A673 (cell line): ENCODE measurements around the gene MXRA7. TPM values are rescaled to one million over a fixed set of nuclear protein-coding genes. Genes with fewer than 3 reads are reported as not detected.

ENCODE experiments used
- BruUV-seq: library from RNA; stranded (reverse); fragments of 400-500 nt; replicated peaks from 2 replicates; lab custom pipeline; 2021; lab: Mats Ljungman, UMichigan
- CTCF ChIA-PET: fragments of 300-600 bp; sonication (Branson Sonifier 250); formaldehyde crosslinking; loops from one replicate; lab custom pipeline; 2022; ENCODE audit warnings: antibody characterized with exemption; lab: Charles Lee
- POLR2A ChIA-PET: fragments of 300-600 bp; sonication (Branson Sonifier 250); formaldehyde crosslinking; loops from one replicate; lab custom pipeline; 2022; ENCODE audit warnings: antibody characterized with exemption; ENCODE audit not compliant: low non-redundant PET; lab: Charles Lee
- DNase-seq: peaks from one replicate; pipeline ENCODE4 v3.0.0-alpha.2; 2015; ENCODE audit warnings: low spot score
- H3K27ac ChIP-seq: fragments of 200-600 bp; sonication (generic); 2 replicates; pipeline ENCODE4 v1.5.1; 2016; ENCODE audit warnings: mixed run types, low read depth, mild to moderate bottlenecking, mixed read lengths, antibody characterized with exemption, low read length; ENCODE audit not compliant: poor library complexity, severe bottlenecking
- H3K27me3 ChIP-seq: fragments of 200-600 bp; sonication (generic); replicated peaks from 2 replicates; pipeline ENCODE4 v1.6.1; 2017; ENCODE audit warnings: mixed run types, low read depth, mild to moderate bottlenecking, mixed read lengths, antibody characterized with exemption, low read length; ENCODE audit not compliant: insufficient read depth, poor library complexity
- H3K36me3 ChIP-seq: fragments of 200-600 bp; sonication (generic); 2 replicates; pipeline ENCODE4 v1.6.1; 2016; ENCODE audit warnings: mixed run types, mild to moderate bottlenecking, mixed read lengths, antibody characterized with exemption, low read length; ENCODE audit not compliant: insufficient read depth, poor library complexity, severe bottlenecking
- H3K4me1 ChIP-seq: fragments of 200-600 bp; sonication (generic); 2 replicates; pipeline ENCODE4 v1.6.1; 2017; ENCODE audit warnings: mixed run types, mild to moderate bottlenecking, mixed read lengths, antibody characterized with exemption, low read length; ENCODE audit not compliant: insufficient read depth, poor library complexity, severe bottlenecking
- H3K4me3 ChIP-seq: fragments of 200-600 bp; sonication (generic); 2 replicates; pipeline ENCODE4 v1.5.1; 2016; ENCODE audit warnings: low read depth, mixed run types, mild to moderate bottlenecking, mixed read lengths, low read length; ENCODE audit not compliant: poor library complexity, severe bottlenecking
- H3K9me3 ChIP-seq: fragments of 200-600 bp; sonication (generic); 2 replicates; pipeline ENCODE4 v1.6.1; 2016; ENCODE audit warnings: mixed run types, low read depth, mild to moderate bottlenecking, mixed read lengths, antibody characterized with exemption, low read length; ENCODE audit not compliant: poor library complexity, severe bottlenecking
- EZH2 ChIP-seq: fragments of 200-600 bp; sonication (generic); IDR thresholded peaks from 2 replicates; pipeline ENCODE4 v1.6.1; 2017; ENCODE audit warnings: borderline replicate concordance, low read depth, mild to moderate bottlenecking, mixed read lengths, antibody characterized with exemption, low read length; ENCODE audit not compliant: poor library complexity, severe bottlenecking
- intact Hi-C: fragments of 100-400 bp; cut with micrococcal nuclease; formaldehyde crosslinking; loops from one replicate; pipeline ENCODE4 v1.10.0; 2022; ENCODE audit not compliant: unreplicated experiment
- total RNA-seq: library from RNA; stranded (reverse); gene quantifications from 2 replicates; pipeline ENCODE4 v1.2.3, GENCODE V29; 2021
- TF ChIP-seq, protein P1 (sequence below): fragments of 300-800, 200-600 bp; sonication (generic); conservative IDR thresholded peaks from 2 replicates; pipeline ENCODE4 v1.5.1; 2017; ENCODE audit warnings: low read depth, mild to moderate bottlenecking, antibody characterized with exemption, low read length, moderate library complexity, mixed read lengths

MXRA7 gene
- total RNA-seq, 1 experiment from 2014 or later: 61.5 TPM

DNA sequence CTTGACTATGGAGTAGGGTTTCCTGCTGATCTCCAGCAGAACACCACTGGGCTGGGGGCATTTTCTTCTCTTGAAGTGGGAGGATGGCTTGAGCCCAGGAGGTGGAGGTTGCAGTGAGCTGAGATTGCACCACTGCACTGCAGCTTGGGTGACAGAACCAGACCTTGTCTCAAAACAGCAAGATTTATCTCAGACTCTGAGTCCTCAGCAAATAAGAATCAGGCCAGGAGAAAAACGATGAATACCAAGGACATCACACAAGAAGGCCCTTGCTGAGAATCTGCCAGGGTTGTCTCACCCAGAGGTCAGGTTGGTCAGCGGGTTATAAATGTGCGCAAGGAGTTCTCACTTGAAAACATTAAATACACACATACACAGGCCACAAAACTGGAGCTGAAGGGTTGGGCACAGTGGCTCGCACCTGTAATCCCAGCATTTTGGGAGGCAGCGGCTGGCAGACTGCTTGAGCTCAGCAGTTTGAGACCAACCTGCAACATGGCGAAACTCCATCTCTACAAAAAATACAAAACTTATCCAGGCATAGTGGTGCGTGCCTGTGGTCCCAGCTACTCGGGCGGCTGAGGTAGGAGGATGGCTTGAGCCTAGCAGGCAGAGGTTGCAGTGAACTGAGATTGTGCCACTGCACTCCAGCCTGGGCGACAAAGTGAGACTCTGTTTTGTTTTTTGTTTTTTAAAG lies 7.7 kb downstream of the MXRA7 start:
- ChIA-PET CTCF (interaction anchor here (0.6 kb wide), 1 partner anchor 125 kb away, joined by 11 read pairs; no protein-coding TSS in a partner anchor), POLR2A (no interaction called here)
- no peak for DNase-seq
- Histone ChIP-seq H3K27ac (no peak overlapping the region), H3K4me1 (peaks cover 6% of the 10 kb centered on the region), H3K4me3 (no peak overlapping the region), H3K27me3 (no peaks in the 10 kb centered on the region), H3K36me3 (no peaks in the 10 kb centered on the region), H3K9me3 (no peaks in the 10 kb centered on the region)
- BruUV-seq: no TSS peak
- intact Hi-C loops: no loop called here
- TF ChIP-seq, protein P1, sequence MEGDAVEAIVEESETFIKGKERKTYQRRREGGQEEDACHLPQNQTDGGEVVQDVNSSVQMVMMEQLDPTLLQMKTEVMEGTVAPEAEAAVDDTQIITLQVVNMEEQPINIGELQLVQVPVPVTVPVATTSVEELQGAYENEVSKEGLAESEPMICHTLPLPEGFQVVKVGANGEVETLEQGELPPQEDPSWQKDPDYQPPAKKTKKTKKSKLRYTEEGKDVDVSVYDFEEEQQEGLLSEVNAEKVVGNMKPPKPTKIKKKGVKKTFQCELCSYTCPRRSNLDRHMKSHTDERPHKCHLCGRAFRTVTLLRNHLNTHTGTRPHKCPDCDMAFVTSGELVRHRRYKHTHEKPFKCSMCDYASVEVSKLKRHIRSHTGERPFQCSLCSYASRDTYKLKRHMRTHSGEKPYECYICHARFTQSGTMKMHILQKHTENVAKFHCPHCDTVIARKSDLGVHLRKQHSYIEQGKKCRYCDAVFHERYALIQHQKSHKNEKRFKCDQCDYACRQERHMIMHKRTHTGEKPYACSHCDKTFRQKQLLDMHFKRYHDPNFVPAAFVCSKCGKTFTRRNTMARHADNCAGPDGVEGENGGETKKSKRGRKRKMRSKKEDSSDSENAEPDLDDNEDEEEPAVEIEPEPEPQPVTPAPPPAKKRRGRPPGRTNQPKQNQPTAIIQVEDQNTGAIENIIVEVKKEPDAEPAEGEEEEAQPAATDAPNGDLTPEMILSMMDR: no peak
- no peak for TF ChIP-seq EZH2

DNA sequence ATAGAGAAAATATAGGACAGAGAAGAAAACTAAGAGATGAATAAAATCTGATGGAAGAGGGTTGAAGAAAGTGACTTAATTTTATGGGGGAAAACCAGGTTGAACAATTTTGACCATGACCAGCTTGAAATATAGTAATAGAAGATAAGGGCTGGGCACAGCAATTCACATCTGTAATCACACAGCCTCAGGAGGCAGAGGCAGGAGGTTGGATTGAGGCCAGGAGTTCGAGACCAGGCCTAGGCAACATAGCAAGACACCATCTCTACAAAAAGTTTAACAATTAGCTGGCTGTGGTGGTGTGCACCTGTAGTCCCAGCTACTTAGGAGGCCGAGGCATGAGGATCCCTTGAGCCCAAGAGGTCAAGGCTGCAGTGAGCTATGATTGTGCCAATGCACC lies 8.7 kb downstream of the MXRA7 start:
- no peaks in the 10 kb centered on the region for H3K36me3 ChIP-seq
- peaks cover 16% of the 10 kb centered on the region for H3K4me1 ChIP-seq
- H3K27ac ChIP-seq: no peak overlapping the region
- H3K4me3 ChIP-seq: no peak overlapping the region
- ChIA-PET POLR2A (interaction anchor here (0.5 to 0.6 kb wide), 2 partner anchors 12 to 30 kb away, joined by 3 to 15 read pairs; no protein-coding TSS in a partner anchor), CTCF (no interaction called here)
- TF ChIP-seq, protein P1: no peak
- TF ChIP-seq EZH2: no peak
- BruUV-seq: no TSS peak
- intact Hi-C loops: no loop called here
- H3K27me3 ChIP-seq: no peaks in the 10 kb centered on the region
- no peak for DNase-seq
- no peaks in the 10 kb centered on the region for H3K9me3 ChIP-seq

DNA sequence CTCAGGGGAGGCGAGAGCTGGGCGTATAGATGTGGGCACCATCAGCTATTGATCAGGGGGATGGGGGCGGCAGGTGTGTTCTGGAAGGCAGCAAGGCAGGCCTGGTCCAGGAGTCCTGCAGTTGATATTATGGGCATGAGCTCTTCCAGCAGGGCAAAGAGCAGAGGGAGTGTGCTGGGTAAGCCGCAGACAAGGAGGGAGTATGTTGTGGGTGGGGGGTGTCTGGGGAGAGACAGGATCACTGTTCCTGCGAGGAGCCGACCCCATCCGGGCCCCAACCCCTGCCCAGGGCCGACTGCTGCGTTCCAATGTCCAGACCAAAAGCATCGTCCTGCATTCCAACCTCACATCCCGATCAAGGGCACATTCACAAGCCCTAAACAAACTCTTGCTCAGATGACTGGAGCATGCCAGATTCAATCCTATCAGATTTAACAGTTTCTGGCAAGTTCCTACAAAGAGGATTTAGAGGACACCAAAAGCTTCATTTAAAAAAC lies 9.2 kb downstream of the MXRA7 start:
- intact Hi-C loops: no loop called here
- CTCF ChIA-PET: no interaction called here
- H3K4me3 ChIP-seq: no peak overlapping the region
- no peaks in the 10 kb centered on the region for H3K36me3 ChIP-seq
- TF ChIP-seq EZH2: no peak
- TF ChIP-seq, protein P1: no peak
- no peak for DNase-seq
- H3K27ac ChIP-seq: no peak overlapping the region
- no peaks in the 10 kb centered on the region for H3K9me3 ChIP-seq
- POLR2A ChIA-PET: interaction anchor here (0.5 to 0.6 kb wide), 2 partner anchors 11 to 30 kb away, joined by 3 to 15 read pairs; no protein-coding TSS in a partner anchor
- H3K4me1 ChIP-seq: peaks cover 19% of the 10 kb centered on the region
- no TSS peak for BruUV-seq
- no peaks in the 10 kb centered on the region for H3K27me3 ChIP-seq
